ENCODE measurements around the gene TCHP. TPM values are rescaled to one million over a fixed set of nuclear protein-coding genes. Genes with fewer than 3 reads are reported as not detected.

TCHP gene
- total RNA-seq, 2 donors from 2014 or later, result 17.6 to 18.7 TPM

DNA sequence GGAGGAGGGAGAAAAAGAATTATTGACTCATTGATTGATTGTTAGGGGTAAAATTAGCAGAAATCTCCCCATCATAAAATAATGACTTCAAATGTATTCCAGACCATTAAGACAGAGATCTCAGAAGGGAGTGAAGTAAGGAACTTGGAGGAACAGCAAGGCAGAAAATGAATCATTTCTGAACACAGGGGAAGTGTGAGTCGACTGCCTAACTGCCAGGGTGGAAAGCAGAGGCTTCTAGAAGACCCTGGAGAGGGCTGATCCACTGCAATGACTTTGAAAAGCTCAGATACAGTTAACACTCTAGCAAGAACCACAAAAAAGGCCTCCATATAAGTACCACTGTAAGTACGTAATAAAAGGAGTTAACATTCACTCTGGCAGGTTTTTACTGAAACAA lies 29.4 kb upstream of the TCHP start:
- H3K9me3 ChIP-seq (ENCODE audit: control insufficient read depth, low read length, poor library complexity, severe bottlenecking), result no peaks in the 10 kb centered on the region
- Mint-ChIP-seq H3K4me1 (peaks cover 19% of the 10 kb centered on the region), H3K36me3 (ENCODE audit: low read depth) (peaks cover 4% of the 10 kb centered on the region), H3K27ac (no peak overlapping the region), H3K27me3 (no peaks in the 10 kb centered on the region), H3K4me3 (no peak overlapping the region)
- DNase-seq, result no peak
- no peak for ATAC-seq

DNA sequence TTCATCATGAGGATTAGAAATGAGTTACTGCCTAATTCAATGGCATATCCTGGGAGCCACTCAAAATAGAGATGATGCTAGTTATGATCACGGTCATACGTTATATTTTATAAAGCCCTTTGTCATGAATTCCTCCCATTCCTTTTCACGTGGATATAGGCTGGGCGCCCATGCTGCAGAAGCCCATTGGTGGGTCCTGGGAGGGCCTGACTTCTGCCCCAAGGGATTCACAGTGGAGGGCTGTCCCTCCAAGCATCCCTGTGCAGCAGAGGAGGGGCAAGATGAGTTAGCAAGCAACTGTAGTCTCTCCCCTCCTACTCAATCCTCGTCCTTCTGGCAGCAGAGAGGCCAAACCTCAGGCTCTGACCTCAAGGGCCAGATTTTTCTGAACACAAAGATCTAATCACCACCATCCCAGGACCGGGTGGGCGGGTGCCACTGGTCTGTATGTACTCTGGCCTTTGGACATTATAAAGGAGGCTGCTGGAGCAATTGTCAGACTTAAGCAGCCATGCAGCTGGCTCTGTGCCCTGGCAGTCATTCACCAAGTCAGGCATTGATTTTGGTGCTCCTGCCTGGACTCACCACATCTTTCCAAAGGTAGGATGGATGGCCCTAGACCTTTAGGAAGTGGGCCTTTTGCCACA lies 28.3 kb upstream of the TCHP start:
- no peaks in the 10 kb centered on the region for H3K9me3 ChIP-seq (ENCODE audit: control insufficient read depth, low read length, poor library complexity, severe bottlenecking)
- H3K4me1 Mint-ChIP-seq, result peaks cover 27% of the 10 kb centered on the region
- DNase-seq, result no peak
- no peak for ATAC-seq
- peaks cover 4% of the 10 kb centered on the region for H3K36me3 Mint-ChIP-seq (ENCODE audit: low read depth)
- H3K27me3 Mint-ChIP-seq, result no peaks in the 10 kb centered on the region
- no peak overlapping the region for H3K4me3 Mint-ChIP-seq
- no peak overlapping the region for H3K27ac Mint-ChIP-seq

DNA sequence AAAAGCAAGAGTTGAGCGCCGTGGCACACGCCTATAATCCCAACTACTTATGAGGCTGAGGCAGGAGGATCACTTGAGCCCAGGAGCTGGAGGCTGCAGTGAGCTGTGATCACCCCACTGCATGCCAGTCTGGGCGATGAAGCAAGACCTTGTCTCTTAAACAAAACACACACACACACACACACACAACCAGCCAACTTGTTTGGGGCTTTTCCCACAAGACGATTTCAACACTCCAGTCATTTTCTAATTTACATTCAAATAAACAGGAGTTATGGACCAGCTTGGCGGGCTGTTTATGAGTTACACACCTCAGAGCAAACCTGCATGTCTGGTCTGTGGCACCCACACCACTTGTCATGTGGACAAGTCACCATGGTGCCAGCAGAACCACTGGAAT lies 26.4 kb upstream of the TCHP start:
- no peak for ATAC-seq
- H3K27ac Mint-ChIP-seq, result no peak overlapping the region

DNA sequence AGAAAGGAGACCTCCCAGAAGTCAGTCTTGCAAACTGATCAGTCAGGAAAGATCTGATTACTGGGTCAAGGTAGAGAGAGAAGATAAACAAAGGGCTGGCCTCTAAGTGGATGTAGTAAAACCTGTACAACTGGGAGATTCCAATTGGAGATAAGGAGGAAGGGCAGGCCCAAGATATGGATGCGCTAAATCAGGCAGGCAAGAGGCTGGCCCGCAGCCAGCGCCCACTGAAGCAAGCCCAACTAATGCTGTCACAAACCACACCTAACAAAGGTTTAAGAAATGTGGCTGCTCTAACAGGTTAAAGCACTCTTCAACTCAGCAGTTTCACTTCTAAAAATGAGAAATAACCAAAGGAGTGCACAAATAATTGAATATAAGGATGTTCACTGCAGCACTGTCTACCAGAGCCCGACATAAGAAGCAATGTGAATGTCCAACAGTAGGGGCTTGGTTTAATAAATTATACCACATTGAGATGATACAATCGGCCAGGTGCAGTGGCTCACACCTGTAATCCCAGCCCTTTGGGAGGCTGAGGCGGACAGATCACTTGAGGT lies 24.4 kb upstream of the TCHP start:
- no peaks in the 10 kb centered on the region for H3K9me3 ChIP-seq (ENCODE audit: control insufficient read depth, low read length, poor library complexity, severe bottlenecking)
- Mint-ChIP-seq H3K27me3 (no peaks in the 10 kb centered on the region), H3K27ac (no peak overlapping the region), H3K4me3 (no peak overlapping the region), H3K36me3 (ENCODE audit: low read depth) (peaks cover 5% of the 10 kb centered on the region), H3K4me1 (peaks cover 47% of the 10 kb centered on the region)
- no peak for DNase-seq
- no peak for ATAC-seq

More for the DNA sequence above, 26.4 kb upstream of the TCHP start:
- Mint-ChIP-seq H3K4me3 (no peak overlapping the region), H3K36me3 (ENCODE audit: low read depth) (peaks cover 2% of the 10 kb centered on the region), H3K4me1 (peaks cover 36% of the 10 kb centered on the region), H3K27me3 (no peaks in the 10 kb centered on the region)
- H3K9me3 ChIP-seq (ENCODE audit: control insufficient read depth, low read length, poor library complexity, severe bottlenecking), result no peaks in the 10 kb centered on the region
- DNase-seq, result no peak

DNA sequence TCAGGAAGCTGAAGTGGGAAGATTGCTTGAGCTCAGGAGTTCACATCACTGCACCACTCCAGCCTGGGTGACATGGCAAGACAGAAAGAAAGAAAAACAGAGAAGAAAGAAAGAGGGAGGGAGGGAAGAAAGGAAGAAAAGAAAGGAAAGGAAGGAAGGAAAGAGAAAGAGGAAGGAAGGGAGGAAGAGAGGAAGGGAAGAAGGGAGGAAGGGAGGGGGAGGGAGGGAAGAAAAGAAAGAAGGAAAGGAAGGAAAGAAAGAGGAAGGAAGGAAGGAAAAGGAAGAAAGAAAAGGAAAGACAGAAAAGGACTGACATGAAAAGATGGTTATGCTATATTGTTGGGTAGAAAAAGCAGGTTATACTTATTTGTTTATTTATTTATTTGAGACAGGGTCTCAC lies 23.7 kb upstream of the TCHP start:
- no peak for ATAC-seq
- no peak overlapping the region for H3K27ac Mint-ChIP-seq
- DNase-seq, result no peak
- peak overlapping the region; percentile 41 for H3K4me3 Mint-ChIP-seq
- H3K27me3 Mint-ChIP-seq, result no peaks in the 10 kb centered on the region
- no peaks in the 10 kb centered on the region for H3K9me3 ChIP-seq (ENCODE audit: control insufficient read depth, low read length, poor library complexity, severe bottlenecking)
- peaks cover 51% of the 10 kb centered on the region for H3K4me1 Mint-ChIP-seq
- H3K36me3 Mint-ChIP-seq (ENCODE audit: low read depth), result peaks cover 5% of the 10 kb centered on the region

DNA sequence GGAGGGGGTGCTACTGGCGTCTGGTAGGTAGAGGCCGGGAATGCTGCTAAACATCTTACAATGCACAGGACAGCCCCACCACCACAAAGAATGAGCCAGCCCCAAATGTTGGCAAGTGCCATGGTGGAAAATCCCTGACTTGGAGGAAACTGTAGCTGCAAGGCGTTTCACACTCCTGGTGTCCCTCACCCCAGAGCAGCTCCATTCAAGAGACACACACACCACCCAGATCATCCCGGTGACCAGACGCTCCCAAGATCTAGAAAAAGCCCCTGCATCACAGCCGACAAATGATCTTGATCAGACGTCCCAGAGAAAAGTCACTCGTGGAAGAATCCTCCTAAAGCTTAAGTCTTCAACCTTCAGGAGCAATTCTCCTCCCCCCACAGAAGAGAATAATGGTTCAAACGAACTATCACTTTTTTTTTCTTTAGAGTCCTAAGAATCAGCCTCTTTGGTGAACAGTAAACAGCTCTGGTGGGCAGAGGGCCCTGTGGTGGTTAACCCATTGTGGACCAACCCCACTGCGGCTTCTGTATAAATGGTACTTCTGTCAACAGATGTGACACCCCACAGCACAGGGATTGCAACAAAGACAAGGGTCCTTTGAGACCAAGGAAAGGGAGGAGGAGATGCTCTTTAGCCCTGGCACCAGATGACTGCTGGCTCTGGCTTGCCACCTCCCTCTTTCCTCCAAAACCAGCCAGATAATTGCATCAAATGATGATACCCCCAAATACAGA lies 22.4 kb upstream of the TCHP start:
- H3K4me3 Mint-ChIP-seq, result peak overlapping the region; percentile 25
- no peaks in the 10 kb centered on the region for H3K27me3 Mint-ChIP-seq
- ATAC-seq (no peak), DNase-seq (no peak)
- H3K4me1 Mint-ChIP-seq, result peaks cover 50% of the 10 kb centered on the region
- H3K36me3 Mint-ChIP-seq (ENCODE audit: low read depth), result peaks cover 5% of the 10 kb centered on the region
- peak overlapping the region; percentile 93 for H3K27ac Mint-ChIP-seq
- H3K9me3 ChIP-seq (ENCODE audit: control insufficient read depth, low read length, poor library complexity, severe bottlenecking), result no peaks in the 10 kb centered on the region

DNA sequence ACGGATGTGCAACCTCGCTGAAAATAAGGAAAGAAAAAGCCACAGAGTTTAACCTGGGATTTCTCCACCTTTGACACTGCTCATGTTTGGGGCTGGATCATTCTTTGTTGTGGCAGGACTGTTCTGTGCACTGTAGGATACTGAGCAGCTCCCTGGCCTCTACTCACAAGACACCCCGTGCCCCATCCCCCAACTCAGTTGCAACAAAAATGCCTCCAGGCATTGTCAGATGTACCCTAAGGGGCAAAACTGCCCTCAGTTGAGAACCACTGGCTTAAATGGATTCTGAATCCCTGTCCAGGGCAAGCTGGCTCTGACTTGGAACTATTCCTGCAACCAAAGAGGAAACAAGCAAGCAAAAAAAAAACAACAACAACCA lies 21.8 kb upstream of the TCHP start:
- no peak for ATAC-seq
- no peak for DNase-seq
- H3K9me3 ChIP-seq (ENCODE audit: control insufficient read depth, low read length, poor library complexity, severe bottlenecking), result no peaks in the 10 kb centered on the region
- H3K36me3 Mint-ChIP-seq (ENCODE audit: low read depth), result peaks cover 5% of the 10 kb centered on the region
- peak overlapping the region; percentile 93 for H3K27ac Mint-ChIP-seq
- peak overlapping the region; percentile 98 for H3K4me3 Mint-ChIP-seq
- peaks cover 50% of the 10 kb centered on the region for H3K4me1 Mint-ChIP-seq
- no peaks in the 10 kb centered on the region for H3K27me3 Mint-ChIP-seq

DNA sequence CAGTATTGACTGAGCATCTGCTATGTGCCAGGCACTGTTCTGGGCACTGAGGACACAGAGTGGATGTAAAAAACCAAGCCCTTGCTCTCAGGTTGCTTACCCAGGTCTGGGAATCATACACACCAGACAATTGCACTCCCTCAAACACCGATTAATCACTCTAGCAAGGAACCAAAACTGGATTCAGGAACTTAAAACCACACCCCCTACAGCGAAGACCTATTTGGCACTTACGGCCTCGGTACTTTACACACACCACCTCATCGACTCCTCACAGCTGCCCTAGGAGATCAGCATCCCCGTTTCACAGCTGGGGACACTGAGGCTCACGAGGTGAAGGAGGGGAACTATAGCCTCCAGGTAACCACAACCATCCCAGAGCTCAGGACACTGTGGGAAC lies 21.3 kb upstream of the TCHP start:
- H3K9me3 ChIP-seq (ENCODE audit: control insufficient read depth, low read length, poor library complexity, severe bottlenecking), result no peaks in the 10 kb centered on the region
- Mint-ChIP-seq H3K36me3 (ENCODE audit: low read depth) (peaks cover 5% of the 10 kb centered on the region), H3K27me3 (no peaks in the 10 kb centered on the region), H3K27ac (peak overlapping the region; percentile 93), H3K4me1 (peaks cover 50% of the 10 kb centered on the region), H3K4me3 (peak overlapping the region; percentile 98)
- DNase-seq (no peak), ATAC-seq (no peak)

DNA sequence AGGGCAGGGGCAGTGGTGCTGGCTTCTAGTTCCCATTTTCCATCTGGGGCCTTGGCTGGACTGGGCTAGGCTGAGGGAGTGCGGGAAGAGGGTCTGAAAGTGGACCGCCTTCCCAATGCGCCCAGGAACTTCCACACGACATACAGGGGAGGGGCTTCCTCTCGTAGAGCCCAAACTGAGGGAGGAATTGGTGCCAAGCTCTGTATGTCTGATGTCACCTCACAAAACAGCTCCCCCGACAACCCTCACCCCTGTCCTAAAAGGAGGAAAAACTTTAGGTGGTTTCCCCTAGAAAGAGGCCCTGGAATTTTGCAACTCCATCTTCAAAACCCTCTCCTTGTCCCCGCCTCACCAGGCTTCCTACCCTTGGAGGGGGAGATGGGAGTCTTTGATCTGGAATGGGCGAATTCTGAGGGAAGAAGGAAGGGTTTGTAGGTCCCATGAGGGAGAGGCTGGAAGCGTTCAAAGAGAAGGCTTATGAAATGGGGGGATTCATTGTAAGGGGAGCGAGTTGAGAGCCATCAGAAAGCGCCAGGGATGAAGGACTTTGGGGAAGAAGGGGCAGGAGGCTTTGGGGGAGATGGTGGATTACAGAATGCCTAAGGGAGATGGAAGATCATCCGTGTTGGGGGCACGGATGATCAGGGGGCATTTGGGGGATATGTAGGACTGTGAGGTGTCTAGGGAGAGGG lies 20.6 kb upstream of the TCHP start:
- peak overlapping the region; percentile 93 for H3K27ac Mint-ChIP-seq
- peaks cover 5% of the 10 kb centered on the region for H3K36me3 Mint-ChIP-seq (ENCODE audit: low read depth)
- H3K4me3 Mint-ChIP-seq, result peak overlapping the region; percentile 98
- no peak for DNase-seq
- H3K27me3 Mint-ChIP-seq, result no peaks in the 10 kb centered on the region
- no peak for ATAC-seq
- H3K9me3 ChIP-seq (ENCODE audit: control insufficient read depth, low read length, poor library complexity, severe bottlenecking), result no peaks in the 10 kb centered on the region
- H3K4me1 Mint-ChIP-seq, result peaks cover 48% of the 10 kb centered on the region

DNA sequence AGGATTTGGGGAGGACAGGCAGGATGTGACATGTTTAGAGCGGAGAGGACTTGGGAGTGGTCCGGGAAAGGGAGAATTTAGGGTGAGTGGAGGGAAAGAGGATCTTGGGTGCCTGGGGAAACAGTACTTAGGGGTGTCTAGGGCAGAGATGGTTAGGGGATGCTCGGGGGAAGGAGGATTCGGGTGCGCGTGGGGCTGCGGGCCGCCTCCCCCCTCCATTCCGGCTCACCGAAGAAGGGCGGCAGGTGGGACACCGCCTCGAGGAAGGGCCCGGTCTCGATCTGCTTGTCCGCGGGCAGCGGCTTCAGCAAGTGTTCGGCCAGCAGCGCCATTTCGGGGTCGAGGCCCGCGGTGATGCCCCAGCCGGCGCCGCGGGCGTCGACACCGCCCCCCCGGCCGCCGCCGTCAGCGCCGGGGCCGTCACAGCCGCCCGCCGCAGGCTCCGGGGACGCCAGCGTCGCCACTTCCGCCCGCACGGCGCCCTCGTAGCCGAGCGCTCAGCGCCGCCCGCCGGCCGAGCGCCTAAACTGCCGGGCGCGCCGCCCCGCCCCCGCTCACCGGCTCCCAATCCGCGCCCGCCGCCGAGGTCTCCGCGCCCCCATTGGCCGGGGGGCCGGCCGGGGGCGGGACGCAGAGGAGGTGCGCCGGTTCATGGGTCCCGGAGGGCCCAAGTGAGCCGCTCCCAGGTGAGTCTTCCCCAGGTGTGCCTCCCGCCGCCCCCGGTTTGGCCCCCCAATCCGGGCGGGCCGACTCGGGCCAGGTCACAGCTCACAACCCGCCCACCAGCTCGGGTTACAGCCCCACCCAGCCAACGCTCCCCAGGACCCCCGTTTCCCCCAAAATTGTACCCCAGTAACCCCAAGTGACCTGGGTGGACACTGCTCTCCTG lies 19.8 kb upstream of the TCHP start, which contains the start of gene GLTP:
Gene GLTP, minus strand, starts transcription at position 499 of the 889 bp plus-strand sequence. Its CDS starts 167 bp downstream, at position 332.
- ATAC-seq, result peak; percentile 98
- Mint-ChIP-seq H3K27ac (peak within 1 kb of the TSS; percentile 93), H3K27me3 (no peaks in the 10 kb centered on the region), H3K4me1 (peaks cover 43% of the 10 kb centered on the region), H3K4me3 (peak within 1 kb of the TSS; percentile 98), H3K36me3 (ENCODE audit: low read depth) (peaks cover 5% of the 10 kb centered on the region)
- no peaks in the 10 kb centered on the region for H3K9me3 ChIP-seq (ENCODE audit: control insufficient read depth, low read length, poor library complexity, severe bottlenecking)
- peak; percentile 91 to 94 (median 92) for DNase-seq

DNA sequence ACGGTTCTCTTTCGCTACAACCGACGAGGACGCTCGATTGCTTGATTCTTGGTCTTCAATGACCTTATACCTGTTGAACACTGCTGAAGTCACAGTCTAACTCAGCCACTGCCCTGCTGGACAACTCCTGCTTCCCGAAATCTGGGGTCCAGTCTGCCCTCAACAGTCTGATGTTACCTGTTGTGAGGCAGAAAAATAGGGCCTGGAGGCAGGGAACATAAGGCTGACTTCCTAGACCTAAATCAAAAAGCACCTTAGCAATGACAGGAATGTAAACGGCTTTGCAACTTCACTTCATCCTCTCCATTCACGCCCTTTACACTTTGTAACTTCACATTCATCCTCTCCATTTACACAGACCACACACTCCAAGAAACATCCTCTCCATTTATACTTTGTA lies 19.1 kb upstream of the TCHP start:
- Mint-ChIP-seq H3K4me1 (peaks cover 37% of the 10 kb centered on the region), H3K27ac (peak overlapping the region; percentile 93), H3K27me3 (no peaks in the 10 kb centered on the region), H3K4me3 (peak overlapping the region; percentile 98), H3K36me3 (ENCODE audit: low read depth) (peaks cover 5% of the 10 kb centered on the region)
- no peaks in the 10 kb centered on the region for H3K9me3 ChIP-seq (ENCODE audit: control insufficient read depth, low read length, poor library complexity, severe bottlenecking)
- ATAC-seq, result no peak
- no peak for DNase-seq

DNA sequence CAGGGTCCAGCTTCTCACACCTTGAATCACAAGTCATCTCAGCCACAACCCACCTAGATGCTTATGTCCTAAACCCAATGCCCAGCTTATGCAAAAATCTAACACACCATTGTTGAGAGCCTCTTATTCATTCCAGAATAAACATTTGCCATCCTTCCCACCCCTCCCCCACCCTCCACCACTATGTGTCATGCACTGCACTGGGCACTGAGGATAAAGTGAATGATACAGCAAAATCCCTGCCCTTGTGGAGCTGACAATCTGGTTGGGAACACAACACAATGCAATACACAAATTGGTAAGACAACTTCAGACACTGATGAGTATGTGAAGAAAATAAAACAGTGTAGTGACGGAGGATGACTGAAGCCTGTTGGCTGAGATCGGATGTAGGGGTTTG lies 18.3 kb upstream of the TCHP start:
- H3K27ac Mint-ChIP-seq, result no peak overlapping the region

More for the DNA sequence above, 18.3 kb upstream of the TCHP start:
- no peaks in the 10 kb centered on the region for H3K27me3 Mint-ChIP-seq
- H3K4me1 Mint-ChIP-seq, result peaks cover 33% of the 10 kb centered on the region
- DNase-seq (no peak), ATAC-seq (no peak)
- H3K36me3 Mint-ChIP-seq (ENCODE audit: low read depth), result peaks cover 5% of the 10 kb centered on the region
- H3K4me3 Mint-ChIP-seq, result no peak overlapping the region
- H3K9me3 ChIP-seq (ENCODE audit: control insufficient read depth, low read length, poor library complexity, severe bottlenecking), result no peaks in the 10 kb centered on the region

Data from T-helper 17 cell (primary cell).